CD14-positive monocyte (primary cell): ENCODE measurements around the gene PDE1C. TPM values are rescaled to one million over a fixed set of nuclear protein-coding genes. Genes with fewer than 3 reads are reported as not detected.

ENCODE experiments used
- DNase-seq, 3 donors: peaks; one replicate each; pipeline ENCODE4 v3.0.0-alpha.2; 2011 to 2022
- H2AFZ ChIP-seq: 2 replicates; pipeline ENCODE4 v1.6.0; 2012; ENCODE audit warnings: mild to moderate bottlenecking, low read depth, low read length, inconsistent platforms; ENCODE audit not compliant: insufficient read depth, poor library complexity, severe bottlenecking
- H3K27ac ChIP-seq, 2 donors: 1 replicate in 1 of 2; 2 replicates in 1 of 2; pipeline ENCODE4 v1.5.1; 2012 to 2013; ENCODE audit warnings: low read length in 2 of 2, control low read depth in 1 of 2, inconsistent platforms in 1 of 2, low read depth in 1 of 2, mild to moderate bottlenecking in 1 of 2
- H3K27me3 ChIP-seq, 2 donors: one replicate each; pipeline versions ENCODE4 v1.6.0 to v1.6.1; 2011 to 2013; ENCODE audit warnings: low read length in 2 of 2; ENCODE audit not compliant: control insufficient read depth in 2 of 2, insufficient read depth in 2 of 2
- H3K36me3 ChIP-seq, 2 donors: replicated peaks in 1 of 2; 1 replicate in 1 of 2; 2 replicates in 1 of 2; pipeline versions ENCODE4 v1.5.1 to v1.6.1; 2012 to 2013; ENCODE audit warnings: low read length in 2 of 2, control low read depth in 1 of 2, inconsistent platforms in 1 of 2, mild to moderate bottlenecking in 1 of 2; ENCODE audit not compliant: insufficient read depth in 2 of 2, control insufficient read depth in 1 of 2
- H3K4me1 ChIP-seq, 2 donors: 1 replicate in 1 of 2; 2 replicates in 1 of 2; pipeline versions ENCODE4 v1.5.1 to v1.6.1; 2012 to 2013; ENCODE audit warnings: low read length in 2 of 2, control low read depth in 1 of 2, inconsistent platforms in 1 of 2, mild to moderate bottlenecking in 1 of 2, moderate library complexity in 1 of 2; ENCODE audit not compliant: insufficient read depth in 2 of 2, control insufficient read depth in 1 of 2
- H3K4me2 ChIP-seq: replicated peaks from 2 replicates; pipeline ENCODE3; 2012; ENCODE audit warnings: low read length, moderate library complexity, mild to moderate bottlenecking; ENCODE audit not compliant: poor library complexity, severe bottlenecking; ENCODE audit errors: extremely low read depth
- H3K4me3 ChIP-seq, 3 experiments: fragments of 200-600 bp in 1 of 3; sonication (generic) in 1 of 3; replicated peaks in 1 of 3; 1 replicate in 2 of 3; 2 replicates in 1 of 3; pipeline ENCODE4 v1.5.1; 2011 to 2013; ENCODE audit warnings: low read length in 3 of 3, mild to moderate bottlenecking in 3 of 3, control low read depth in 2 of 3, low read depth in 2 of 3, inconsistent platforms in 1 of 3, moderate library complexity in 1 of 3
- H3K79me2 ChIP-seq: 2 replicates; pipeline ENCODE4 v1.6.0; 2012; ENCODE audit warnings: mild to moderate bottlenecking, control low read depth, inconsistent platforms, low read length, moderate library complexity; ENCODE audit not compliant: insufficient read depth
- H3K9ac ChIP-seq: 2 replicates; pipeline ENCODE4 v1.6.0; 2017; ENCODE audit warnings: low read length, mild to moderate bottlenecking; ENCODE audit not compliant: insufficient read depth, poor library complexity, severe bottlenecking
- H3K9me3 ChIP-seq, 2 donors: replicated peaks in 1 of 2; 1 replicate in 1 of 2; 2 replicates in 1 of 2; pipeline versions ENCODE4 v1.5.1 to v1.6.1; 2012 to 2013; ENCODE audit warnings: low read length in 2 of 2, control low read depth in 1 of 2; ENCODE audit not compliant: control insufficient read depth in 1 of 2, insufficient read depth in 1 of 2
- H4K20me1 ChIP-seq: 2 replicates; pipeline ENCODE4 v1.6.0; 2012; ENCODE audit warnings: mild to moderate bottlenecking, low read length, control low read depth, moderate library complexity; ENCODE audit not compliant: insufficient read depth
- H3K27ac Mint-ChIP-seq, 7 donors: one replicate each; pipeline ENCODE4 v1.8.0; 2020; ENCODE audit warnings: mild to moderate bottlenecking in 7 of 7, mixed read lengths in 7 of 7, moderate library complexity in 6 of 7, inconsistent platforms in 2 of 7
- H3K27me3 Mint-ChIP-seq, 3 donors: one replicate each; pipeline ENCODE4 v1.8.0; 2021 to 2022; ENCODE audit warnings: low read depth in 3 of 3, mild to moderate bottlenecking in 3 of 3, mixed read lengths in 3 of 3, moderate library complexity in 3 of 3, inconsistent platforms in 1 of 3
- H3K36me3 Mint-ChIP-seq, 2 donors: one replicate each; pipeline ENCODE4 v1.8.0; 2020; ENCODE audit warnings: mixed read lengths in 2 of 2, inconsistent platforms in 1 of 2, mild to moderate bottlenecking in 1 of 2
- H3K4me1 Mint-ChIP-seq: one replicate; pipeline ENCODE4 v1.8.0; 2020; ENCODE audit warnings: mild to moderate bottlenecking, mixed read lengths
- H3K4me3 Mint-ChIP-seq, 2 donors: one replicate each; pipeline ENCODE4 v1.8.0; 2020; ENCODE audit warnings: mild to moderate bottlenecking in 2 of 2, mixed read lengths in 2 of 2, moderate library complexity in 1 of 2
- H3K9me3 Mint-ChIP-seq, 7 donors: one replicate each; pipeline ENCODE4 v1.8.0; 2020 to 2022; ENCODE audit warnings: mixed read lengths in 7 of 7, mild to moderate bottlenecking in 6 of 7, moderate library complexity in 6 of 7, inconsistent platforms in 2 of 7
- CTCF ChIP-seq: fragments of 200-600 bp; IDR thresholded peaks from one replicate; pipeline ENCODE4 v1.8.0; 2022; ENCODE audit warnings: antibody characterized with exemption, mild to moderate bottlenecking
- WGBS: methylation state at CpG from one replicate; pipeline ENCODE4 v1.1.5; 2013; ENCODE audit warnings: missing lambda C conversion rate; ENCODE audit not compliant: insufficient coverage; 5-methylcytosine and 5-hydroxymethylcytosine counted together
- intact Hi-C, 2 donors: fragments of 100-400 bp; cut with micrococcal nuclease; formaldehyde crosslinking; loops; one replicate each; pipeline versions ENCODE4 v1.15.0 to v1.15.1; 2023
- polyA plus RNA-seq, 3 donors: library from polyadenylated mRNA; depleted of rRNA in 1 of 3; unstranded in 2 of 3; stranded (reverse) in 1 of 3; fragments of 300-500 nt in 2 of 3; fragments of >200 nt in 1 of 3; fragmentation: Illumina TruSeq in 2 of 3; gene quantifications; 1 replicate in 2 of 3; 2 replicates in 1 of 3; pipeline ENCODE4 v1.2.3, GENCODE V29; 2012 to 2021

The PDE1C gene
- polyA plus RNA-seq, 3 donors: not detected

DNA sequence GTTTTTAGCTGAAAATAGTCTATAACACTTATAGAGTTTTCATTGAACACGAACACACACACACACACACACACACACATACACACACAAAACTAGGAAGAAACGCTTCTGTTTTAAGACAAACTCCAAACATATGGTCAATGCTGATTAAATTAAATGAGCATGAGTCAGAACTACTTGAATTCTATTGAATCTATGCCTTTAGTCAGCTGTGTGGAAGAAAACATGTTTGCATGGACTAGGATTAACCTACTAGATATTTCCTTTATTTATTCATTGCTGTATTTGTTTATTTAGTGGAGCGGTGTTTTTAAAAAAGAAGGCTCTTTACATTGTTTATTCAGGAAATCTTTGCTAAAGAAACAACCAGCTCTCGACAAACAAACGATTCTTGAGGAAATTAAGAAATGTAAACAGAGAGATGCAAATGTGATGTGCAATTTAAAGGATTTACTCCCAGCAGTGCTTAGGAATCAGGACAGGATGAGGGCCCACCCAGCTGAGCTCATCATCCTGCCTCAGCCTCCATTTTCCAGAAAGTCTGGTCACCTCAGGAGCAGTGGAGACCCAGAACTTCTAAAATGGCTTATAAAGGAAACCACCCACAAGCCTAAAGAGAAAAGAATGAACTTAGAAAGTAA lies 83.2 kb downstream of the PDE1C start:
- Histone ChIP-seq H2AFZ (no peak overlapping the region), H3K9me3 (no peaks in the 10 kb centered on the region), H3K79me2 (no peaks in the 10 kb centered on the region), H3K27me3 (no peaks in the 10 kb centered on the region), H3K4me1 (no peaks in the 10 kb centered on the region), H3K27ac (no peak overlapping the region), H4K20me1 (no peaks in the 10 kb centered on the region), H3K4me2 (no peak overlapping the region), H3K36me3 (no peaks in the 10 kb centered on the region), H3K9ac (no peak overlapping the region), H3K4me3 (no peak overlapping the region)
- no peak for DNase-seq
- Mint-ChIP-seq H3K27me3 (peaks cover 0 to 3% (median 2%) of the 10 kb centered on the region in 3 donors), H3K27ac (no peak overlapping the region), H3K36me3 (no peaks in the 10 kb centered on the region), H3K4me1 (no peaks in the 10 kb centered on the region), H3K4me3 (no peak overlapping the region), H3K9me3 (peaks cover 2 to 9% (median 5%) of the 10 kb centered on the region in 7 donors)
- TF ChIP-seq CTCF: no peak
- no CpG with 5 or more reads among the region's 5 CpGs for WGBS
- intact Hi-C loops: no loop called here

GRCh38 chr7:31982962-31983361 lies 87.2 kb downstream of the PDE1C start:
- Mint-ChIP-seq H3K4me3 (no peak overlapping the region), H3K27ac (no peak overlapping the region), H3K27me3 (peaks cover 0 to 2% (median 2%) of the 10 kb centered on the region in 3 donors), H3K9me3 (peaks cover 2 to 13% (median 4%) of the 10 kb centered on the region in 7 donors), H3K36me3 (no peaks in the 10 kb centered on the region), H3K4me1 (no peaks in the 10 kb centered on the region)
- intact Hi-C loops: no loop called here
- Histone ChIP-seq H3K4me2 (no peak overlapping the region), H3K79me2 (no peaks in the 10 kb centered on the region), H4K20me1 (no peaks in the 10 kb centered on the region), H3K9me3 (no peaks in the 10 kb centered on the region), H3K27ac (no peak overlapping the region), H3K4me3 (no peak overlapping the region), H3K4me1 (no peaks in the 10 kb centered on the region), H2AFZ (no peak overlapping the region), H3K9ac (no peak overlapping the region), H3K27me3 (no peaks in the 10 kb centered on the region), H3K36me3 (no peaks in the 10 kb centered on the region)
- WGBS: no CpG with 5 or more reads among the region's 1 CpG
- DNase-seq: no peak
- TF ChIP-seq CTCF: no peak
